ENCODE measurements around the gene PRR19.

Gene PRR19

GRCh38 chr19:42271861-42272534 is 29.9 kb upstream of the PRR19 start:
- DNase-seq (ENCODE audit: low spot score), result no peak

GRCh38 chr19:42272535-42272897 is 29.4 kb upstream of the PRR19 start:
- DNase-seq (ENCODE audit: low spot score), result no peak

- DNase-seq (ENCODE audit: low spot score), result no peak
These were observed 28.9 kb upstream of the PRR19 start for GRCh38 chr19:42272989-42273406.

GRCh38 chr19:42273407-42274064 is 28.4 kb upstream of the PRR19 start:
- DNase-seq (ENCODE audit: low spot score), result no peak

- no peak for DNase-seq (ENCODE audit: low spot score)
These were observed 27.8 kb upstream of the PRR19 start for GRCh38 chr19:42274065-42274682.

- no peak for DNase-seq (ENCODE audit: low spot score)
These were observed 26.8 kb upstream of the PRR19 start for GRCh38 chr19:42275103-42275502.

- no peak for DNase-seq (ENCODE audit: low spot score)
These were observed 26.4 kb upstream of the PRR19 start for GRCh38 chr19:42275517-42275916.

GRCh38 chr19:42276284-42276683 is 25.6 kb upstream of the PRR19 start:
- DNase-seq (ENCODE audit: low spot score), result no peak

GRCh38 chr19:42276821-42277220 is 25.1 kb upstream of the PRR19 start:
- no peak for DNase-seq (ENCODE audit: low spot score)

GRCh38 chr19:42277821-42278451 is 24.0 kb upstream of the PRR19 start:
- DNase-seq (ENCODE audit: low spot score), result no peak

- DNase-seq (ENCODE audit: low spot score), result no peak
These were observed 23.3 kb upstream of the PRR19 start for GRCh38 chr19:42278452-42279154.

GRCh38 chr19:42279155-42279901 is 22.6 kb upstream of the PRR19 start:
- no peak for DNase-seq (ENCODE audit: low spot score)

GRCh38 chr19:42279902-42280814 is 21.8 kb upstream of the PRR19 start:
- peak; percentile 93 for DNase-seq (ENCODE audit: low spot score)

GRCh38 chr19:42280815-42281145 is 21.2 kb upstream of the PRR19 start:
- peak; percentile 52 for DNase-seq (ENCODE audit: low spot score)

- peak; percentile 40 for DNase-seq (ENCODE audit: low spot score)
These were observed 20.6 kb upstream of the PRR19 start for GRCh38 chr19:42281146-42281826.

GRCh38 chr19:42281827-42282762 is 19.8 kb upstream of the PRR19 start:
- peak; percentile 48 for DNase-seq (ENCODE audit: low spot score)

- no peak for DNase-seq (ENCODE audit: low spot score)
These were observed 19.1 kb upstream of the PRR19 start for GRCh38 chr19:42282819-42283187.

GRCh38 chr19:42283188-42284065 is 18.5 kb upstream of the PRR19 start:
- DNase-seq (ENCODE audit: low spot score), result peak; percentile 90
